Body of pancreas (tissue), 4 donors: ENCODE measurements around the gene POU2AF1. TPM values are rescaled to one million over a fixed set of nuclear protein-coding genes. Genes with fewer than 3 reads are reported as not detected.
A peak's percentile ranks its signal among the peaks of the same experiment; 100 is the strongest.

Source experiments
- ATAC-seq: fragments of 150-250 bp; one replicate; pipeline ENCODE4 v1.9.1; 2016
- DNase-seq, 4 donors: peaks; one replicate each; pipeline ENCODE4 v3.0.0-alpha.2; 2019
- H3K27ac ChIP-seq, 4 donors: fragments of 200-600 bp; sonication (generic); 1 replicate in 3 of 4; 2 replicates in 1 of 4; pipeline versions ENCODE4 v1.5.1 to v1.6.1; 2016 to 2019; ENCODE audit warnings: mild to moderate bottlenecking in 1 of 4, mixed read lengths in 1 of 4, moderate library complexity in 1 of 4
- H3K27me3 ChIP-seq, 2 donors: fragments of 200-600 bp; sonication (generic); one replicate each; pipeline ENCODE4 v1.6.0; 2016; ENCODE audit warnings: mild to moderate bottlenecking in 1 of 2
- H3K36me3 ChIP-seq, 2 donors: fragments of 200-600 bp; sonication (generic); replicated peaks in 1 of 2; 2 replicates each; pipeline ENCODE4 v1.5.1; 2016; ENCODE audit warnings: low read depth in 2 of 2; ENCODE audit not compliant: insufficient read depth in 1 of 2
- H3K4me1 ChIP-seq: fragments of 200-600 bp; sonication (generic); one replicate; pipeline ENCODE4 v1.6.0; 2016
- H3K4me3 ChIP-seq, 2 donors: fragments of 200-600 bp; sonication (generic); 1 replicate in 1 of 2; 2 replicates in 1 of 2; pipeline ENCODE4 v1.5.1; 2016 to 2019
- H3K9me3 ChIP-seq, 3 donors: fragments of 200-600 bp; sonication (generic); 1 replicate in 2 of 3; 2 replicates in 1 of 3; pipeline ENCODE4 v1.5.1; 2016
- CTCF ChIP-seq, 7 experiments: fragments of 450-650 bp in 4 of 7; fragments of 200-600 bp in 3 of 7; sonication (generic) in 3 of 7; IDR thresholded peaks; one replicate each; pipeline ENCODE4 v1.5.1; 2016 to 2019; ENCODE audit warnings: antibody characterized with exemption in 7 of 7
- POLR2A ChIP-seq, 3 donors: fragments of 450-650 bp; IDR thresholded peaks; one replicate each; pipeline ENCODE4 v1.6.1; 2016; ENCODE audit warnings: antibody characterized with exemption in 3 of 3, mild to moderate bottlenecking in 2 of 3
- WGBS, 2 donors: methylation state at CpG; one replicate each; pipeline ENCODE4 v1.1.5; 2017; 5-methylcytosine and 5-hydroxymethylcytosine counted together
- intact Hi-C: fragments of 100-400 bp; cut with DNase I; formaldehyde crosslinking; loops from one replicate; pipeline ENCODE4 v1.15.1; 2023
- total RNA-seq, 2 donors: library from RNA; depleted of rRNA; stranded (reverse); fragments of >200 nt; gene quantifications; one replicate each; pipeline ENCODE4 v1.1.0, GENCODE V29; 2016

The POU2AF1 gene
- total RNA-seq, 2 donors from 2014 or later, result 8.9 TPM; not detected in 1

GRCh38 chr11:111423250-111423615 is 44.2 kb upstream of the POU2AF1 start:
- TF ChIP-seq CTCF (IDR thresholded peaks at IDR 0.05), result no peak
- no peak for TF ChIP-seq POLR2A (IDR thresholded peaks at IDR 0.05)
- WGBS, 2 donors, result 17 to 36% methylated on average over 1 of the region's 1 CpG
- ATAC-seq (no peak), DNase-seq (no peak)
- H3K4me1 ChIP-seq, result peaks cover 21% of the 10 kb centered on the region
- intact Hi-C loops, result loop anchor here (5.0 kb wide), 1 partner anchor 126 kb away; the partner anchor contains the start of gene POU2AF3
- H3K36me3 ChIP-seq, result no peaks in the 10 kb centered on the region
- H3K4me3 ChIP-seq, result no peak overlapping the region
- no peaks in the 10 kb centered on the region for H3K9me3 ChIP-seq
- H3K27ac ChIP-seq, result no peak overlapping the region
- no peaks in the 10 kb centered on the region for H3K27me3 ChIP-seq

- DNase-seq (peak; percentile 69 to 77 (median 73)), ATAC-seq (peak; percentile 73)
- 44 to 49% methylated on average over 11 to 12 of the region's 12 CpGs for WGBS, 2 donors
- intact Hi-C loops, result loop anchor here (5.0 kb wide), 1 partner anchor 125 kb away; the partner anchor contains the start of gene POU2AF3
- no peaks in the 10 kb centered on the region for H3K9me3 ChIP-seq
- no peak overlapping the region for H3K27ac ChIP-seq
- peaks cover 27% of the 10 kb centered on the region for H3K4me1 ChIP-seq
- no peaks in the 10 kb centered on the region for H3K36me3 ChIP-seq
- no peaks in the 10 kb centered on the region for H3K27me3 ChIP-seq
- TF ChIP-seq POLR2A (IDR thresholded peaks at IDR 0.05) (no peak), CTCF (IDR thresholded peaks at IDR 0.05) (peak; percentile 79 to 94 (median 85))
- H3K4me3 ChIP-seq, result no peak overlapping the region
These were observed 43.6 kb upstream of the POU2AF1 start for GRCh38 chr11:111422494-111423249.

- 90 to 96% methylated on average over 5 of the region's 5 CpGs for WGBS, 2 donors
These were observed 42.2 kb upstream of the POU2AF1 start for GRCh38 chr11:111421251-111421650.

GRCh38 chr11:111419641-111420327 is 40.7 kb upstream of the POU2AF1 start:
- DNase-seq (peak; percentile 61 to 90 (median 80)), ATAC-seq (peak; percentile 75)
- Histone ChIP-seq H3K27ac (peak overlapping the region in 2 of 4 donors; percentile 6 to 10), H3K4me3 (no peak overlapping the region), H3K36me3 (no peaks in the 10 kb centered on the region), H3K27me3 (no peaks in the 10 kb centered on the region), H3K4me1 (peaks cover 38% of the 10 kb centered on the region), H3K9me3 (no peaks in the 10 kb centered on the region)
- 15 to 17% methylated on average over 3 to 5 of the region's 5 CpGs for WGBS, 2 donors
- intact Hi-C loops, result loop anchor here (5.0 kb wide), 1 partner anchor 122 kb away; the partner anchor contains the start of gene POU2AF3
- no peak for TF ChIP-seq POLR2A (IDR thresholded peaks at IDR 0.05)
- TF ChIP-seq CTCF (IDR thresholded peaks at IDR 0.05), result no peak

More at GRCh38 chr11:111421251-111421650, 42.2 kb upstream of the POU2AF1 start:
- Histone ChIP-seq H3K27ac (no peak overlapping the region), H3K4me1 (peaks cover 38% of the 10 kb centered on the region), H3K4me3 (no peak overlapping the region), H3K36me3 (no peaks in the 10 kb centered on the region), H3K27me3 (no peaks in the 10 kb centered on the region), H3K9me3 (no peaks in the 10 kb centered on the region)
- intact Hi-C loops, result loop anchor here (5.0 kb wide), 1 partner anchor 124 kb away; the partner anchor contains the start of gene POU2AF3
- ATAC-seq, result no peak
- no peak for DNase-seq
- TF ChIP-seq CTCF (IDR thresholded peaks at IDR 0.05) (no peak), POLR2A (IDR thresholded peaks at IDR 0.05) (no peak)
